Calu3 (cell line): Measurements from ENCODE around the gene NXN. TPM values are rescaled to one million over a fixed set of nuclear protein-coding genes. Genes with fewer than 3 reads are reported as not detected.

ENCODE experiments used
- BruUV-seq: library from RNA; stranded (reverse); fragments of 400-500 nt; replicated peaks from 2 replicates; lab custom pipeline; 2021; lab: Mats Ljungman, UMichigan
- CTCF ChIA-PET: fragments of 300-600 bp; sonication (Branson Sonifier 250); formaldehyde crosslinking; loops from one replicate; lab custom pipeline; 2022; ENCODE audit warnings: antibody characterized with exemption; lab: Charles Lee
- DNase-seq: peaks from one replicate; pipeline ENCODE4 v3.0.0; 2022
- H3K27ac Mint-ChIP-seq: one replicate; pipeline ENCODE4 v1.8.0; 2022; ENCODE audit warnings: mixed read lengths; ENCODE audit not compliant: unreplicated experiment
- H3K27me3 Mint-ChIP-seq: one replicate; pipeline ENCODE4 v1.8.0; 2022; ENCODE audit warnings: mixed read lengths; ENCODE audit not compliant: unreplicated experiment
- H3K36me3 Mint-ChIP-seq: one replicate; pipeline ENCODE4 v1.8.0; 2022; ENCODE audit warnings: mild to moderate bottlenecking, moderate library complexity, mixed read lengths; ENCODE audit not compliant: insufficient read depth, unreplicated experiment
- H3K4me1 Mint-ChIP-seq: one replicate; pipeline ENCODE4 v1.8.0; 2022; ENCODE audit warnings: mild to moderate bottlenecking, low read depth, mixed read lengths; ENCODE audit not compliant: unreplicated experiment
- H3K4me3 Mint-ChIP-seq: one replicate; pipeline ENCODE4 v1.8.0; 2022; ENCODE audit warnings: mild to moderate bottlenecking, low read depth, moderate library complexity, mixed read lengths; ENCODE audit not compliant: unreplicated experiment
- H3K9me3 Mint-ChIP-seq: one replicate; pipeline ENCODE4 v1.8.0; 2022; ENCODE audit warnings: low read depth, mixed read lengths; ENCODE audit not compliant: unreplicated experiment
- CTCF ChIP-seq: fragments of 200-600 bp; IDR thresholded peaks from one replicate; pipeline ENCODE4 v1.8.0; 2022; ENCODE audit warnings: antibody characterized with exemption; ENCODE audit not compliant: unreplicated experiment
- intact Hi-C: fragments of 100-400 bp; cut with micrococcal nuclease; formaldehyde crosslinking; loops from one replicate; pipeline ENCODE4 v1.10.0; 2022; ENCODE audit not compliant: unreplicated experiment
- total RNA-seq: library from RNA; stranded (reverse); gene quantifications from 2 replicates; pipeline ENCODE4 v1.2.3, GENCODE V29; 2022

The NXN gene
- total RNA-seq, 1 experiment from 2014 or later, result 1.8 TPM

- intact Hi-C loops, result no loop called here
- CTCF ChIA-PET, result no interaction called here
- Mint-ChIP-seq H3K27ac (no peak overlapping the region), H3K4me1 (no peaks in the 10 kb centered on the region), H3K36me3 (no peaks in the 10 kb centered on the region), H3K9me3 (no peaks in the 10 kb centered on the region), H3K4me3 (no peak overlapping the region), H3K27me3 (no peaks in the 10 kb centered on the region)
- no TSS peak for BruUV-seq
- no peak for TF ChIP-seq CTCF
- DNase-seq, result no peak
Measured at GRCh38 chr17:824378-824777, 155.2 kb downstream of the NXN start.

GRCh38 chr17:823501-823902 lies 156.1 kb downstream of the NXN start:
- H3K27ac Mint-ChIP-seq, result no peak overlapping the region
- H3K27me3 Mint-ChIP-seq, result no peaks in the 10 kb centered on the region
- CTCF ChIA-PET, result no interaction called here

GRCh38 chr17:819251-819650 lies 160.3 kb downstream of the NXN start:
- CTCF ChIA-PET, result no interaction called here
- no peaks in the 10 kb centered on the region for H3K9me3 Mint-ChIP-seq
- H3K36me3 Mint-ChIP-seq, result no peaks in the 10 kb centered on the region
- H3K27me3 Mint-ChIP-seq, result no peaks in the 10 kb centered on the region
- intact Hi-C loops, result no loop called here
- no peak overlapping the region for H3K4me3 Mint-ChIP-seq
- no peaks in the 10 kb centered on the region for H3K4me1 Mint-ChIP-seq
- H3K27ac Mint-ChIP-seq, result no peak overlapping the region
- DNase-seq, result no peak
- no TSS peak for BruUV-seq
- TF ChIP-seq CTCF, result no peak

More at GRCh38 chr17:823501-823902, 156.1 kb downstream of the NXN start:
- no peaks in the 10 kb centered on the region for H3K4me1 Mint-ChIP-seq
- TF ChIP-seq CTCF, result no peak
- BruUV-seq, result no TSS peak
- DNase-seq, result no peak
- no peaks in the 10 kb centered on the region for H3K36me3 Mint-ChIP-seq
- no peak overlapping the region for H3K4me3 Mint-ChIP-seq
- intact Hi-C loops, result no loop called here
- no peaks in the 10 kb centered on the region for H3K9me3 Mint-ChIP-seq

- CTCF ChIA-PET, result no interaction called here
- no peak for DNase-seq
- no TSS peak for BruUV-seq
- intact Hi-C loops, result no loop called here
- Mint-ChIP-seq H3K27ac (no peak overlapping the region), H3K9me3 (no peaks in the 10 kb centered on the region), H3K4me3 (no peak overlapping the region), H3K36me3 (no peaks in the 10 kb centered on the region), H3K27me3 (no peaks in the 10 kb centered on the region), H3K4me1 (no peaks in the 10 kb centered on the region)
- TF ChIP-seq CTCF, result no peak
Measured at GRCh38 chr17:814371-814770, 165.2 kb downstream of the NXN start.
